WTC11 (cell line): Measurements from ENCODE around the gene CLDN20. TPM values are rescaled to one million over a fixed set of nuclear protein-coding genes. Genes with fewer than 3 reads are reported as not detected.

ENCODE experiments used
- ATAC-seq: fragments of 200-7000 bp; cut with Tn5 transposase; 2 replicates; pipeline ENCODE4 v1.10.0; 2021; ENCODE audit warnings: mild to moderate bottlenecking, moderate library complexity
- CTCF ChIA-PET: fragments of 300-600 bp; sonication (Branson Sonifier 250); formaldehyde crosslinking; loops from one replicate; lab custom pipeline; 2021; ENCODE audit warnings: antibody characterized with exemption; lab: Charles Lee
- POLR2A ChIA-PET: fragments of 350-600 bp; sonication (Branson Sonifier 250); formaldehyde crosslinking; loops from one replicate; lab custom pipeline; 2021; ENCODE audit warnings: antibody characterized with exemption; lab: Charles Lee
- DNase-seq: peaks from one replicate; pipeline ENCODE4 v3.0.0; 2021; ENCODE audit warnings: low spot score
- H3K27ac Mint-ChIP-seq: 2 replicates; pipeline ENCODE4 v1.8.0; 2021; ENCODE audit warnings: mixed read lengths
- H3K27me3 Mint-ChIP-seq: 2 replicates; pipeline ENCODE4 v1.8.0; 2021; ENCODE audit warnings: low read depth, mild to moderate bottlenecking, moderate library complexity, mixed read lengths
- H3K36me3 Mint-ChIP-seq: 2 replicates; pipeline ENCODE4 v1.8.0; 2021; ENCODE audit warnings: mixed read lengths
- H3K4me1 Mint-ChIP-seq: 2 replicates; pipeline ENCODE4 v1.8.0; 2022; ENCODE audit warnings: mixed read lengths
- H3K4me3 Mint-ChIP-seq: 2 replicates; pipeline ENCODE4 v1.8.0; 2021; ENCODE audit warnings: mild to moderate bottlenecking, moderate library complexity, mixed read lengths
- H3K9me3 Mint-ChIP-seq: 2 replicates; pipeline ENCODE4 v1.8.0; 2021; ENCODE audit warnings: mixed read lengths
- ELF4 ChIP-seq: sonication (generic); formaldehyde crosslinking; IDR thresholded peaks from 2 replicates; pipeline ENCODE4 v1.8.1; 2022; ENCODE audit warnings: low read depth, mild to moderate bottlenecking, moderate library complexity, missing genetic modification reagents
- EMX1 ChIP-seq: fragments of 250-450 bp; sonication (Bioruptor Pico); IDR thresholded peaks from 2 replicates; pipeline ENCODE4 v1.8.0; 2021; ENCODE audit warnings: mild to moderate bottlenecking
- FOXK1 ChIP-seq: sonication (generic); formaldehyde crosslinking; IDR thresholded peaks from 2 replicates; pipeline ENCODE4 v1.8.0; 2022; ENCODE audit warnings: mild to moderate bottlenecking, moderate library complexity, missing genetic modification reagents
- IRF2 ChIP-seq: sonication (generic); formaldehyde crosslinking; IDR thresholded peaks from 2 replicates; pipeline ENCODE4 v1.8.0; 2022; ENCODE audit warnings: low read depth, missing genetic modification reagents, borderline replicate concordance
- JUN ChIP-seq: sonication (generic); formaldehyde crosslinking; IDR thresholded peaks from 2 replicates; pipeline ENCODE4 v1.8.0; 2023; ENCODE audit warnings: mild to moderate bottlenecking, missing genetic modification reagents
- MXD4 ChIP-seq: fragments of 250-450 bp; sonication (Bioruptor Pico); IDR thresholded peaks from 2 replicates; pipeline ENCODE4 v1.8.0; 2021; ENCODE audit warnings: mild to moderate bottlenecking, moderate library complexity, borderline replicate concordance
- NFYB ChIP-seq: sonication (generic); formaldehyde crosslinking; conservative IDR thresholded peaks from 2 replicates; pipeline ENCODE4 v1.8.0; 2022; ENCODE audit warnings: low read depth, missing genetic modification reagents
- TCF7 ChIP-seq: sonication (generic); formaldehyde crosslinking; IDR thresholded peaks from 2 replicates; pipeline ENCODE4 v1.8.0; 2022; ENCODE audit warnings: mild to moderate bottlenecking, low read depth, missing genetic modification reagents, moderate library complexity
- ZBTB21 ChIP-seq: sonication (generic); formaldehyde crosslinking; IDR thresholded peaks from 2 replicates; pipeline ENCODE4 v1.8.1; 2023; ENCODE audit warnings: mild to moderate bottlenecking, missing genetic modification reagents, borderline replicate concordance
- ZNF121 ChIP-seq: sonication (generic); formaldehyde crosslinking; IDR thresholded peaks from 2 replicates; pipeline ENCODE4 v1.8.0; 2023; ENCODE audit warnings: missing genetic modification reagents
- total RNA-seq: library from RNA; stranded (reverse); gene quantifications from 3 replicates; pipeline ENCODE4 v1.2.3, GENCODE V29; 2021
- TF ChIP-seq, protein P1 (sequence below): fragments of 250-450 bp; sonication (Bioruptor Pico); IDR thresholded peaks from 2 replicates; pipeline ENCODE4 v1.9.0; 2021; ENCODE audit warnings: moderate library complexity, mild to moderate bottlenecking, inconsistent platforms, borderline replicate concordance
- TF ChIP-seq, protein P2 (sequence below): sonication (generic); formaldehyde crosslinking; IDR thresholded peaks from 2 replicates; pipeline ENCODE4 v1.8.0; 2023; ENCODE audit warnings: missing genetic modification reagents
- TF ChIP-seq, protein P3 (sequence below): sonication (generic); formaldehyde crosslinking; IDR thresholded peaks from 2 replicates; pipeline ENCODE4 v1.8.1; 2023; ENCODE audit warnings: mild to moderate bottlenecking, missing genetic modification reagents
- TF ChIP-seq, protein P4 (sequence below): sonication (generic); formaldehyde crosslinking; IDR thresholded peaks from 2 replicates; pipeline ENCODE4 v1.8.0; 2022; ENCODE audit warnings: mild to moderate bottlenecking, missing genetic modification reagents
- TF ChIP-seq, protein P5 (sequence below): fragments of 250-450 bp; sonication (Bioruptor Pico); IDR thresholded peaks from 2 replicates; pipeline ENCODE4 v1.8.0; 2021; ENCODE audit warnings: mild to moderate bottlenecking
- TF ChIP-seq, protein P6 (sequence below): sonication (generic); formaldehyde crosslinking; conservative IDR thresholded peaks from 2 replicates; pipeline ENCODE4 v1.8.1; 2023; ENCODE audit warnings: mild to moderate bottlenecking, low read depth, missing genetic modification reagents, moderate library complexity
- TF ChIP-seq, protein P7 (sequence below): sonication (generic); formaldehyde crosslinking; IDR thresholded peaks from 2 replicates; pipeline ENCODE4 v1.8.1; 2022; ENCODE audit warnings: low read depth, mild to moderate bottlenecking, moderate library complexity, missing genetic modification reagents, borderline replicate concordance
- TF ChIP-seq, protein P8 (sequence below): sonication (generic); formaldehyde crosslinking; IDR thresholded peaks from 2 replicates; pipeline ENCODE4 v1.8.1; 2022; ENCODE audit warnings: mild to moderate bottlenecking, moderate library complexity, missing genetic modification reagents
- TF ChIP-seq, protein P9 (sequence below): sonication (generic); formaldehyde crosslinking; IDR thresholded peaks from 2 replicates; pipeline ENCODE4 v1.8.0; 2023; ENCODE audit warnings: mild to moderate bottlenecking, missing genetic modification reagents
- TF ChIP-seq, protein P10 (sequence below): fragments of 250-450 bp; sonication (Bioruptor Pico); IDR thresholded peaks from 2 replicates; pipeline ENCODE4 v1.9.0; 2021; ENCODE audit warnings: mild to moderate bottlenecking

Gene CLDN20
- total RNA-seq, 1 experiment from 2014 or later, result not detected

DNA sequence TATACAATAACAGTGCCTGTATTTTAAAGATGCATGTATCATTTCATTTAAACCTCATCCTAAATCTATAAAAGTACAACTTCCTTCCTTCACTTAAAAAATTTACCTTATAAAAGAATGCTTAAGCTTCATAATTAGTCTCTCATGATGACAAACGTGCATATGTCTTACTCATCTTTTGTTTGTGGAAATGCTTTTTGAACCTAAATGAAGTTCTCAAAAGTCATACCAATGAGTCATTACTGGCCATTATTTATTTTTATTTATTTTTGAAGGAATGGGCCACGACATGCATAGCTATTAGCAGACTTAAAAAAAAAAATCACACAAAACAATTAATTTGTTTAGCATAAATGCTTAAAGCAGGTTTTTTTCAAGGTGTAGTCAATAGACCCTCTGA lies 46.8 kb downstream of the CLDN20 start:
- TF ChIP-seq, protein P1, sequence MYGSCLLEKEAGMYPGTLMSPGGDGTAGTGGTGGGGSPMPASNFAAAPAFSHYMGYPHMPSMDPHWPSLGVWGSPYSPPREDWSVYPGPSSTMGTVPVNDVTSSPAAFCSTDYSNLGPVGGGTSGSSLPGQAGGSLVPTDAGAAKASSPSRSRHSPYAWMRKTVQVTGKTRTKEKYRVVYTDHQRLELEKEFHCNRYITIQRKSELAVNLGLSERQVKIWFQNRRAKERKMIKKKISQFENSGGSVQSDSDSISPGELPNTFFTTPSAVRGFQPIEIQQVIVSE (CRISPR knock-in tag), result no peak
- TF ChIP-seq, protein P2, sequence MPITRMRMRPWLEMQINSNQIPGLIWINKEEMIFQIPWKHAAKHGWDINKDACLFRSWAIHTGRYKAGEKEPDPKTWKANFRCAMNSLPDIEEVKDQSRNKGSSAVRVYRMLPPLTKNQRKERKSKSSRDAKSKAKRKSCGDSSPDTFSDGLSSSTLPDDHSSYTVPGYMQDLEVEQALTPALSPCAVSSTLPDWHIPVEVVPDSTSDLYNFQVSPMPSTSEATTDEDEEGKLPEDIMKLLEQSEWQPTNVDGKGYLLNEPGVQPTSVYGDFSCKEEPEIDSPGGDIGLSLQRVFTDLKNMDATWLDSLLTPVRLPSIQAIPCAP (CRISPR knock-in tag), result no peak
- TF ChIP-seq TCF7 (CRISPR knock-in tag), result no peak
- TF ChIP-seq EMX1, result no peak
- TF ChIP-seq, protein P3, sequence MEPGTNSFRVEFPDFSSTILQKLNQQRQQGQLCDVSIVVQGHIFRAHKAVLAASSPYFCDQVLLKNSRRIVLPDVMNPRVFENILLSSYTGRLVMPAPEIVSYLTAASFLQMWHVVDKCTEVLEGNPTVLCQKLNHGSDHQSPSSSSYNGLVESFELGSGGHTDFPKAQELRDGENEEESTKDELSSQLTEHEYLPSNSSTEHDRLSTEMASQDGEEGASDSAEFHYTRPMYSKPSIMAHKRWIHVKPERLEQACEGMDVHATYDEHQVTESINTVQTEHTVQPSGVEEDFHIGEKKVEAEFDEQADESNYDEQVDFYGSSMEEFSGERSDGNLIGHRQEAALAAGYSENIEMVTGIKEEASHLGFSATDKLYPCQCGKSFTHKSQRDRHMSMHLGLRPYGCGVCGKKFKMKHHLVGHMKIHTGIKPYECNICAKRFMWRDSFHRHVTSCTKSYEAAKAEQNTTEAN, result no peak
- TF ChIP-seq, protein P4, sequence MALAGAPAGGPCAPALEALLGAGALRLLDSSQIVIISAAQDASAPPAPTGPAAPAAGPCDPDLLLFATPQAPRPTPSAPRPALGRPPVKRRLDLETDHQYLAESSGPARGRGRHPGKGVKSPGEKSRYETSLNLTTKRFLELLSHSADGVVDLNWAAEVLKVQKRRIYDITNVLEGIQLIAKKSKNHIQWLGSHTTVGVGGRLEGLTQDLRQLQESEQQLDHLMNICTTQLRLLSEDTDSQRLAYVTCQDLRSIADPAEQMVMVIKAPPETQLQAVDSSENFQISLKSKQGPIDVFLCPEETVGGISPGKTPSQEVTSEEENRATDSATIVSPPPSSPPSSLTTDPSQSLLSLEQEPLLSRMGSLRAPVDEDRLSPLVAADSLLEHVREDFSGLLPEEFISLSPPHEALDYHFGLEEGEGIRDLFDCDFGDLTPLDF (CRISPR knock-in tag), result no peak
- TF ChIP-seq NFYB (CRISPR knock-in tag), result no peak
- TF ChIP-seq, protein P5, sequence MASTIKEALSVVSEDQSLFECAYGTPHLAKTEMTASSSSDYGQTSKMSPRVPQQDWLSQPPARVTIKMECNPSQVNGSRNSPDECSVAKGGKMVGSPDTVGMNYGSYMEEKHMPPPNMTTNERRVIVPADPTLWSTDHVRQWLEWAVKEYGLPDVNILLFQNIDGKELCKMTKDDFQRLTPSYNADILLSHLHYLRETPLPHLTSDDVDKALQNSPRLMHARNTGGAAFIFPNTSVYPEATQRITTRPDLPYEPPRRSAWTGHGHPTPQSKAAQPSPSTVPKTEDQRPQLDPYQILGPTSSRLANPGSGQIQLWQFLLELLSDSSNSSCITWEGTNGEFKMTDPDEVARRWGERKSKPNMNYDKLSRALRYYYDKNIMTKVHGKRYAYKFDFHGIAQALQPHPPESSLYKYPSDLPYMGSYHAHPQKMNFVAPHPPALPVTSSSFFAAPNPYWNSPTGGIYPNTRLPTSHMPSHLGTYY (CRISPR knock-in tag), result no peak
- TF ChIP-seq MXD4 (CRISPR knock-in tag), result no peak
- TF ChIP-seq, protein P6, sequence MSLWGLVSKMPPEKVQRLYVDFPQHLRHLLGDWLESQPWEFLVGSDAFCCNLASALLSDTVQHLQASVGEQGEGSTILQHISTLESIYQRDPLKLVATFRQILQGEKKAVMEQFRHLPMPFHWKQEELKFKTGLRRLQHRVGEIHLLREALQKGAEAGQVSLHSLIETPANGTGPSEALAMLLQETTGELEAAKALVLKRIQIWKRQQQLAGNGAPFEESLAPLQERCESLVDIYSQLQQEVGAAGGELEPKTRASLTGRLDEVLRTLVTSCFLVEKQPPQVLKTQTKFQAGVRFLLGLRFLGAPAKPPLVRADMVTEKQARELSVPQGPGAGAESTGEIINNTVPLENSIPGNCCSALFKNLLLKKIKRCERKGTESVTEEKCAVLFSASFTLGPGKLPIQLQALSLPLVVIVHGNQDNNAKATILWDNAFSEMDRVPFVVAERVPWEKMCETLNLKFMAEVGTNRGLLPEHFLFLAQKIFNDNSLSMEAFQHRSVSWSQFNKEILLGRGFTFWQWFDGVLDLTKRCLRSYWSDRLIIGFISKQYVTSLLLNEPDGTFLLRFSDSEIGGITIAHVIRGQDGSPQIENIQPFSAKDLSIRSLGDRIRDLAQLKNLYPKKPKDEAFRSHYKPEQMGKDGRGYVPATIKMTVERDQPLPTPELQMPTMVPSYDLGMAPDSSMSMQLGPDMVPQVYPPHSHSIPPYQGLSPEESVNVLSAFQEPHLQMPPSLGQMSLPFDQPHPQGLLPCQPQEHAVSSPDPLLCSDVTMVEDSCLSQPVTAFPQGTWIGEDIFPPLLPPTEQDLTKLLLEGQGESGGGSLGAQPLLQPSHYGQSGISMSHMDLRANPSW (CRISPR knock-in tag), result no peak
- TF ChIP-seq ZNF121 (CRISPR knock-in tag), result no peak
- no peak for TF ChIP-seq ELF4 (CRISPR knock-in tag)
- no peak for TF ChIP-seq ZBTB21 (CRISPR knock-in tag)
- TF ChIP-seq, protein P7, sequence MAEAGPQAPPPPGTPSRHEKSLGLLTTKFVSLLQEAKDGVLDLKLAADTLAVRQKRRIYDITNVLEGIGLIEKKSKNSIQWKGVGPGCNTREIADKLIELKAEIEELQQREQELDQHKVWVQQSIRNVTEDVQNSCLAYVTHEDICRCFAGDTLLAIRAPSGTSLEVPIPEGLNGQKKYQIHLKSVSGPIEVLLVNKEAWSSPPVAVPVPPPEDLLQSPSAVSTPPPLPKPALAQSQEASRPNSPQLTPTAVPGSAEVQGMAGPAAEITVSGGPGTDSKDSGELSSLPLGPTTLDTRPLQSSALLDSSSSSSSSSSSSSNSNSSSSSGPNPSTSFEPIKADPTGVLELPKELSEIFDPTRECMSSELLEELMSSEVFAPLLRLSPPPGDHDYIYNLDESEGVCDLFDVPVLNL (CRISPR knock-in tag), result no peak
- TF ChIP-seq, protein P8, sequence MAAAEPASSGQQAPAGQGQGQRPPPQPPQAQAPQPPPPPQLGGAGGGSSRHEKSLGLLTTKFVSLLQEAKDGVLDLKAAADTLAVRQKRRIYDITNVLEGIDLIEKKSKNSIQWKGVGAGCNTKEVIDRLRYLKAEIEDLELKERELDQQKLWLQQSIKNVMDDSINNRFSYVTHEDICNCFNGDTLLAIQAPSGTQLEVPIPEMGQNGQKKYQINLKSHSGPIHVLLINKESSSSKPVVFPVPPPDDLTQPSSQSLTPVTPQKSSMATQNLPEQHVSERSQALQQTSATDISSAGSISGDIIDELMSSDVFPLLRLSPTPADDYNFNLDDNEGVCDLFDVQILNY (CRISPR knock-in tag), result no peak
- TF ChIP-seq IRF2 (CRISPR knock-in tag), result no peak
- TF ChIP-seq, protein P9, sequence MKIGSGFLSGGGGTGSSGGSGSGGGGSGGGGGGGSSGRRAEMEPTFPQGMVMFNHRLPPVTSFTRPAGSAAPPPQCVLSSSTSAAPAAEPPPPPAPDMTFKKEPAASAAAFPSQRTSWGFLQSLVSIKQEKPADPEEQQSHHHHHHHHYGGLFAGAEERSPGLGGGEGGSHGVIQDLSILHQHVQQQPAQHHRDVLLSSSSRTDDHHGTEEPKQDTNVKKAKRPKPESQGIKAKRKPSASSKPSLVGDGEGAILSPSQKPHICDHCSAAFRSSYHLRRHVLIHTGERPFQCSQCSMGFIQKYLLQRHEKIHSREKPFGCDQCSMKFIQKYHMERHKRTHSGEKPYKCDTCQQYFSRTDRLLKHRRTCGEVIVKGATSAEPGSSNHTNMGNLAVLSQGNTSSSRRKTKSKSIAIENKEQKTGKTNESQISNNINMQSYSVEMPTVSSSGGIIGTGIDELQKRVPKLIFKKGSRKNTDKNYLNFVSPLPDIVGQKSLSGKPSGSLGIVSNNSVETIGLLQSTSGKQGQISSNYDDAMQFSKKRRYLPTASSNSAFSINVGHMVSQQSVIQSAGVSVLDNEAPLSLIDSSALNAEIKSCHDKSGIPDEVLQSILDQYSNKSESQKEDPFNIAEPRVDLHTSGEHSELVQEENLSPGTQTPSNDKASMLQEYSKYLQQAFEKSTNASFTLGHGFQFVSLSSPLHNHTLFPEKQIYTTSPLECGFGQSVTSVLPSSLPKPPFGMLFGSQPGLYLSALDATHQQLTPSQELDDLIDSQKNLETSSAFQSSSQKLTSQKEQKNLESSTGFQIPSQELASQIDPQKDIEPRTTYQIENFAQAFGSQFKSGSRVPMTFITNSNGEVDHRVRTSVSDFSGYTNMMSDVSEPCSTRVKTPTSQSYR (CRISPR knock-in tag), result no peak
- TF ChIP-seq, protein P10, sequence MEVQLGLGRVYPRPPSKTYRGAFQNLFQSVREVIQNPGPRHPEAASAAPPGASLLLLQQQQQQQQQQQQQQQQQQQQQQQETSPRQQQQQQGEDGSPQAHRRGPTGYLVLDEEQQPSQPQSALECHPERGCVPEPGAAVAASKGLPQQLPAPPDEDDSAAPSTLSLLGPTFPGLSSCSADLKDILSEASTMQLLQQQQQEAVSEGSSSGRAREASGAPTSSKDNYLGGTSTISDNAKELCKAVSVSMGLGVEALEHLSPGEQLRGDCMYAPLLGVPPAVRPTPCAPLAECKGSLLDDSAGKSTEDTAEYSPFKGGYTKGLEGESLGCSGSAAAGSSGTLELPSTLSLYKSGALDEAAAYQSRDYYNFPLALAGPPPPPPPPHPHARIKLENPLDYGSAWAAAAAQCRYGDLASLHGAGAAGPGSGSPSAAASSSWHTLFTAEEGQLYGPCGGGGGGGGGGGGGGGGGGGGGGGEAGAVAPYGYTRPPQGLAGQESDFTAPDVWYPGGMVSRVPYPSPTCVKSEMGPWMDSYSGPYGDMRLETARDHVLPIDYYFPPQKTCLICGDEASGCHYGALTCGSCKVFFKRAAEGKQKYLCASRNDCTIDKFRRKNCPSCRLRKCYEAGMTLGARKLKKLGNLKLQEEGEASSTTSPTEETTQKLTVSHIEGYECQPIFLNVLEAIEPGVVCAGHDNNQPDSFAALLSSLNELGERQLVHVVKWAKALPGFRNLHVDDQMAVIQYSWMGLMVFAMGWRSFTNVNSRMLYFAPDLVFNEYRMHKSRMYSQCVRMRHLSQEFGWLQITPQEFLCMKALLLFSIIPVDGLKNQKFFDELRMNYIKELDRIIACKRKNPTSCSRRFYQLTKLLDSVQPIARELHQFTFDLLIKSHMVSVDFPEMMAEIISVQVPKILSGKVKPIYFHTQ, result no peak
- TF ChIP-seq FOXK1, result no peak
- no peak for TF ChIP-seq JUN (CRISPR knock-in tag)
- peaks cover 12% of the 10 kb centered on the region for H3K4me1 Mint-ChIP-seq
- H3K27me3 Mint-ChIP-seq, result no peaks in the 10 kb centered on the region
- POLR2A ChIA-PET, result no interaction called here
- H3K9me3 Mint-ChIP-seq, result no peaks in the 10 kb centered on the region
- CTCF ChIA-PET, result no interaction called here
- H3K4me3 Mint-ChIP-seq, result no peak overlapping the region
- H3K27ac Mint-ChIP-seq, result no peak overlapping the region
- H3K36me3 Mint-ChIP-seq, result peaks cover 52% of the 10 kb centered on the region
- DNase-seq, result no peak
- no peak for ATAC-seq
